Stimulated activated CD4-positive, alpha-beta T cell treated with anti-CD3 and anti-CD28 coated beads, TNF-alpha, amount 100 ng/mL, for 1 hour (primary cell): ENCODE data around the gene ZNF536.
"Not testable (repeated sequence)": the region's sequence is repeated elsewhere in the genome, so short reads cannot be mapped to it uniquely, and the experiment has no call there.

ENCODE experiments used
- DNase-seq, 3 donors: peaks; one replicate each; pipeline ENCODE4 v3.0.0-alpha.2; 2020; ENCODE audit warnings: low read depth in 3 of 3, low spot score in 1 of 3

Gene ZNF536

GRCh38 chr19:30480097-30480496, 107.9 kb downstream of the ZNF536 start:
- no peak for DNase-seq

DNA sequence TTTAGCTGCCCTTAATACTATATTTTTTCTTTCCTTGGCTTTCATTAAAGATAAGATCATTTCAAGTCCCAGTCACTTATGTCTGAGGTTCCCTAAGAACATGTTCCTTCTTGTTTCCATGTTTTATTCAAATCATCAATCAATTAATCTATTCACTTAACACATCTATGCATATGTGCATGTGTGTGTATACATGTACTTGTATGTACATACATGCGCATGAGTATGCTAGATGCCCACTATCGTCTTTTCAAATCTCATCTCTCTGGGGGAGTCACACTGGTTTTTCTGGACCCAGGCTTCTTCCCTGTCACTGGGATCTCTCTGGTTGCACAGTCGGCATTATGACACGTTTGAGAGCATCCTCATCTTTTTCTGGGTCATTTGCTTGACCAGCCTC, 108.9 kb downstream of the ZNF536 start:
- DNase-seq = no peak

GRCh38 chr19:30481823-30482222, 109.6 kb downstream of the ZNF536 start:
- no peak for DNase-seq

DNA sequence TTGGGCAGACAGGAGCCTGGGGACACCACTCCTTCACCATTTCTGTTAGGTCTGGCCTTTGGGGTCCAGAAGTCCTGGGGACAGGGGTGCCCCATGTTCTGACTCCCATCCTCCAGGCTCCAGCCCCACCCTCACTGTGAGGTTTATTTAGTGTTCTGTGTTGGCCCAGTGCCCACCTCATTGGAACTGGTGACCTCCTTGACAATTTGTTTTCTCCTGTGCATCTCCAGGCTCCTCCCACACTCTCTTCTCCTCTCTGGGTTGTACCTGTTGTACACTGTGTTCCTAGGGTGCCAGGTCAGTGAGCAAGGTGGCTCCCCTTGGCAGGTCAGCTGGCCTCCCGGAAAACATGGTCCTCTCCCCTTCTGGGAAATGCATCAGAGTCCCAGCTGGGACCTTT, 110.8 kb downstream of the ZNF536 start:
- no peak for DNase-seq

DNA sequence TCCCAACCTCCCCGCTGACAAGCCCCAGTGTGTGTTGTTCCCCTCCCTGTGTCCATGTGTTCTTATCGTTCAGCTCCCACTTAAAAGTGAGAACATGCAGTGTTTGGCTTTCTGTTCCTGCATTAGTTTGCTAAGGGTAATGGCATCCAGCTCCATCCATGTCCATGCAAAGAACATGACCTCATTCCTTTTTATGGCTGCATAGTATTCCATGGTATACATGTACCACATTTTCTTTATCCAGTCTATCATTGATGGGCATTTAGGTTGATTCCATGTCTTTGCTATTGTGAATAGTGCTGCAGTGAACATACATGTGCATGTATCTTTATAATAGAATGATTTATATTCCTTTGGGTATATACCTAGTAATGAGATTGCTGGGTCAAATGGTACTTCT, 114.1 kb downstream of the ZNF536 start:
- DNase-seq = not testable (repeated sequence)

DNA sequence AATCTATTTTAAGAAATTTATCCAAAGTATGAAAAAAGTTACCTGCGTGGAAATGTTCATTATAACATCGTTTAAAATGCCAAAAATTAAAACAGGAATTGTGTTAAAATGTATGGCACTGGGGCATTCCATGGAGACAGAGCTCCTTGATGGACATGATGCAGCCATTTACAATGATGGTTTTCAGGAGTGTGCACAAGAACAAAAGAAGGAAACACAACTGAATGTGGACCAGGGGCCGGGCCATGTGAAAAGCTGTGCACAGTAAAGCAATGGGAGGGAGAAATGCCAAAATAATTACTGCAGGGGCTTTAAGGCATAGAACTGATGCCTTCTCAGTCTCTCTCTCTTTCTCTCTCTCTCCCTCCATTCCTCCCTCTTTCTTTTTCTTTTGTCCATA, 115.0 kb downstream of the ZNF536 start:
- DNase-seq = no peak

- no peak for DNase-seq
Observed at GRCh38 chr19:30488191-30488590, 116.0 kb downstream of the ZNF536 start.

DNA sequence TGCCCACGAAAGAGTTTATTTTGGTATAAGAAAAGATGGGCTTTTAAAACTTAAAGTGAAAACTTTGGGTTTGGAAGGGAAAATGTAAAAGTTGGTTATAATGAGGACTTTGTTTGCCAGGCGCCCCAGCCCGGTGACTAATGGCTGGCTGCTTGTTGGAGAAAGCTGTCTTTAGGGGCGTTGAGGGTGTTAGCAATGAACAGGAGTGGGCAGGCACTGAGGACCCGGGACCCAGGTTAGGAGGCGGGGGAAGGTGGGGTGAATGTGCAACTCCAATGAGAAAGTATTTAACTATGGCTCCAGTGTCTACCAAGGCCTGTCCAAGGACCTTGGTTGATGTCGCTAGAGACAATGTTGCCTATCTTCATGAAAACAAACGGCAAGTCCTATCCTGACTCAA, 118.6 kb downstream of the ZNF536 start:
- no peak for DNase-seq

- no peak for DNase-seq
Observed at GRCh38 chr19:30492586-30493270, 120.5 kb downstream of the ZNF536 start.

GRCh38 chr19:30497034-30497433, 124.8 kb downstream of the ZNF536 start:
- DNase-seq = no peak

DNA sequence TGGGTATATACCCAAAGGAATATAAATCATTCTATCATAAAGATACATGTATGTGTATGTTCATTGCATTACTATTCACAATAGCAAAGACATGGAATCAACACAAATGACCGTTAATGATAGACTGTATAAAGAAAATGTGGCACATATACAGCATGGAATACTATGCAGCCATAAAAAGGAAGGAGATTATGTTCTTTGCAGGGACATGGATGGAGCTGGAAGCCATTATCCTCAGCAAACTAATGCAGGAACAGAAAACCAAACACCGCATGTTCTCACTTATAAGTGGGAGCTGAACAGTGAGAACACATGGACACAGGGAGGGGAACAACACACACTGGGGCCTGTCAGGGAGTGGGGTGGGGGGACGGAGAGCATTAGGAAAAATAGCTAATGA, 125.9 kb downstream of the ZNF536 start:
- DNase-seq = not testable (repeated sequence)

DNA sequence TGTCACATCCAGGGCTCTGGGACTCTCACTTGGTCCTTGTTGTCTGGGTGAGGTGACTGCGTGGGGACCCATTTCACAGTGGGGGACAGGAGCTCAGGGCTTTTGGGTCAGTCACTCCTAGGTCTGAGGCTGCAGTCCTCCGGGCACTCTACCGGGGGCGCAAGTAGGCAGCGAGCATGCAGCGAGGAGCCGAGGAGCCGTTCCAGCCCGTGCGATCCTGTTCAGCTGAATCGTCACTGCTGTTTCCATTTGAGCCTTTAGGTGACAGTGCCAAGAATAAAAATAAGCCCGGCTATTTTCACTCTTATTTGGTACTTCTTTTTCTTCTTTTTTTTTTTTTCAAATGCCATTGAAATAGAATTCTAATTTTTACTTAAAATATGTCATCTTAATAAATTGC, 126.5 kb downstream of the ZNF536 start:
- DNase-seq = no peak

DNA sequence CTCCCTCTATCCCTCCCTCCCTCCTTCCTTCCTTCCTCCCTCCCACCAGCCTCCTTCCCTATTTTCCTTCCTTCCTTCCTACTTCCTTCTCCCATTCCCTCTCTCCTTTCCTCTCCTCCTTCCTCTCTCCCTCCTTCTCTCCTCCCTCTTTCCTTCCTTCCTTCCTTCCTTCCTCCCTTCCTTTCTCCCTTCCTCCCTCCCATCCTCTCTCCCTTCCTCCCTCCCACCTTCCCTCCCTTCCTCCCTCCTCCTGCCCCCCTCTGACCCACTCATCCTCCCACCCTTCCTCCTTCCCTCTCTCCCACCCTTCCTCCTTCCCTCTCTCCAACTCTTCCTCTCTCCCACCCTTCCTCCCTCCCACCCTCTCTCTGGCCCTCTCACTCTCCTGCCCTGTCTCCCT, 132.1 kb downstream of the ZNF536 start:
- DNase-seq = no peak

- no peak for DNase-seq
Observed at GRCh38 chr19:30512176-30513081, 140.2 kb downstream of the ZNF536 start.

- DNase-seq = no peak
Observed at GRCh38 chr19:30513082-30513411, 140.9 kb downstream of the ZNF536 start.

DNA sequence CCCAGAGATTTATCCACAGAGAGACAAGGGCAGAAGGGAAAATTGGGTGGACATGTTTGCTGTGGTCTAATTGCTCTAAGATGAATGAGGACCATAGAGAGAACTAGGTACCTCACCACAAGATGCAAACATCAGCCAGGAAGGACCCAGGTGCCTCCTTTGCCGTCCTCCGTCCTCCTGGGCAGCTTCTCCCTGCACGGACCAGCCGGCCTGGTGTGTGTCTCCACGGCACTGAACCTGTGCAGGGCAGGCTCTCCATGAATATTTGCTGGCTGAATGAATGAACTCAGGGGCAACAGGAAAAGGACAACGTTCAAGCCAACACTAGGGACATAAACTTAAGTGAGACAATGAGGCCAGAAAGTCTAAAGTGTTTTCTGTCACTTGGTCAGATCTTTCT, 143.9 kb downstream of the ZNF536 start:
- no peak for DNase-seq

DNA sequence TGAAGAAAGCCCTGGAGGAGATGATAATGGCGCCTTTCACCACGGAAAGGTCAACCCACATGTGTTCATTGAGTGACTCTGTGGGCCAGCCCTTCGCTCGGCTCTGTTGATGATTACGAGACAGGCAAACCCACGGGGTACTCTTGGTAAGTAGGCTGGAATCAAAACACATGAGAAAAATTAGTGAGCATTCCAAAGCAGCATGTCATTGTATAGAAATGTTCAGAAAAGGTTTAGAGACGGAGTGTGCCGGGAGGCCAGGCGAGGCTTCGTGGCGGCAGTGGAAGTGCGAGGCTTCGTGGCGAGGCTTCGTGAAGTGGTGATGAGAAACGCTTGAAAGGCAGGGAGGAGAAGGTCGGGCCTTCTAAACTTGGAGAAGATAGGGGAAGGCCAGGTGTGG, 144.3 kb downstream of the ZNF536 start:
- DNase-seq = no peak

DNA sequence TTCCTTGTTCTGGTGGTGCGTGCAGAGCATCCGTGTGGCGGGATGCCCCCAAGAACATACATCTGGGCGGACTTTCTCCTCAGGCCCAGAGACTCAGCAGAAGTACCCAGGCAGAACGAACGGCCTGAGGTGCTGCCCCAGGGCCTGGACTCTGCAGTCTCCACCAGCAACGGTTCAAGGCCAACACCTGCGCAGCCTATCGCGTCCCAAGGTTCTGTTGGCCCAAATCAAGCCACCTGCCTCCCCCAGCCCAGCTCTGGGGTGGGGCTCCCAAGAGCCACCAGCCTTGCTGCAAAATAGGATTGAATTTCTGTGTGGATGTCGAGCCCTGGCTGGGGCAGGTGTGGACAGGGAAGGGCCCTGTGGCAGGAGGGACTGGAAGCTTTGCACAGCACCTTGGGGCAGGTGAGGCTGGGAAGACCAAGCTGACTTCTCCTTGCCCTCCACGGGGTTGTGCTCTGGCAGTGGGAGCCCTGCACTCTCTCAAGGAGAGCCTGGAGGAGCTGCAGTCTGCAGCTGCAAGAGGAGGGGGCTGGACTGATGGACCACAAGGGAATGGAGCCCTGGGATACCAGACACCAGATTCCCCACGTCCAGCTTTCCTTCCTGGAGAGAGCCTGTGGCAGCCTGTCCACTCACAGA, 146.9 kb downstream of the ZNF536 start:
- DNase-seq = no peak

DNA sequence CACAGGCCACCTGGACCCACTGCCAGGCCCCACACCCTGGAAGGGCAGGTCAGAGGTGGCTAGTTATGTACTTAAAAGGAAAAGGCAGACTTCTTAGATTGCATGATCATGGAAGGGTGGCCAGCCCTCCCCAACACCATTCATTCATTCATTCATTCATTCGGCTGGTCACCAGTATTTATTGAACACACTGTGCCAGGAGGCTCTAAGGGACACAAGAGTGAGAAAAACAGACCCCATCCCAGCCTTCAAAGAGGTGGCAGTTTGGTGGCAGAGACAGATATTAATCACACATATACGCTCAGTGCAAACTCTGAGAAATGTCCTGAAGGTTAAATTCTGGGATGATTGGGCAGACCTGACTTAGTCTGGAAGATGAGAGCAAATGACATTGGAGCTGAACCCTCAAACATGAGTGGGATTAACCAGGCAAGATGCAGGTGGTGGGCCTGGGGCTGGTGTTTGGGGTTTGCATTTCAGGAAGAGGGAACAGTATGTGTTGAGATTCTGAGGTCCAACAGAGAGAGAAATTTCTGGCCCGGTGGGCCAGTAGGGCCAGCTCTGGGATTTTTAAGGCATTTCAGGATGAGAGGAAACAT, 147.5 kb downstream of the ZNF536 start:
- no peak for DNase-seq

- no peak for DNase-seq
Observed at GRCh38 chr19:30520735-30521479, 148.7 kb downstream of the ZNF536 start.

- DNase-seq = no peak
Observed at GRCh38 chr19:30521937-30522336, 149.8 kb downstream of the ZNF536 start.
